NCI-H2171 (cell line): Measurements from ENCODE around the gene SLC41A3.
"Not testable (repeated sequence)": the region's sequence is repeated elsewhere in the genome, so short reads cannot be mapped to it uniquely, and the experiment has no call there.

Experiments
- DNase-seq: peaks from one replicate; lab custom pipeline; 2025; lab: John Stamatoyannopoulos, UW

The SLC41A3 gene

GRCh38 chr3:126082362-126083137, 1.4 kb downstream of the SLC41A3 start:
- no peak for DNase-seq

- DNase-seq: no peak
Observed at GRCh38 chr3:126081618-126082361, 2.1 kb downstream of the SLC41A3 start.

GRCh38 chr3:126080970-126081369, 3.0 kb downstream of the SLC41A3 start:
- DNase-seq: no peak

- no peak for DNase-seq
Observed at GRCh38 chr3:126078866-126079265, 5.1 kb downstream of the SLC41A3 start.

GRCh38 chr3:126077754-126078153, 6.2 kb downstream of the SLC41A3 start:
- DNase-seq: no peak

- DNase-seq: no peak
Observed at GRCh38 chr3:126076140-126076539, 7.8 kb downstream of the SLC41A3 start.

GRCh38 chr3:126070146-126070545, 13.8 kb downstream of the SLC41A3 start:
- no peak for DNase-seq

GRCh38 chr3:126067959-126068358, 16.0 kb downstream of the SLC41A3 start:
- no peak for DNase-seq

- DNase-seq: not testable (repeated sequence)
Observed at GRCh38 chr3:126066676-126067075, 17.2 kb downstream of the SLC41A3 start.

- no peak for DNase-seq
Observed at GRCh38 chr3:126065876-126066275, 18.0 kb downstream of the SLC41A3 start.

- no peak for DNase-seq
Observed at GRCh38 chr3:126064627-126065258, 19.2 kb downstream of the SLC41A3 start.

GRCh38 chr3:126063358-126063965, 20.5 kb downstream of the SLC41A3 start:
- DNase-seq: no peak

GRCh38 chr3:126061301-126062032, 22.5 kb downstream of the SLC41A3 start:
- DNase-seq: no peak

- DNase-seq: no peak
Observed at GRCh38 chr3:126060613-126061145, 23.2 kb downstream of the SLC41A3 start.

- no peak for DNase-seq
Observed at GRCh38 chr3:126058666-126059065, 25.3 kb downstream of the SLC41A3 start.

GRCh38 chr3:126057936-126058335, 26.0 kb downstream of the SLC41A3 start:
- DNase-seq: no peak

GRCh38 chr3:126057501-126057819, 26.5 kb downstream of the SLC41A3 start:
- DNase-seq: no peak

GRCh38 chr3:126056681-126057500, 27.0 kb downstream of the SLC41A3 start:
- no peak for DNase-seq

- no peak for DNase-seq
Observed at GRCh38 chr3:126056088-126056487, 27.8 kb downstream of the SLC41A3 start.

GRCh38 chr3:126054870-126055269, 29.1 kb downstream of the SLC41A3 start:
- DNase-seq: no peak
